Activated naive CD8-positive, alpha-beta T cell treated with anti-CD3 and anti-CD28 coated beads, Interleukin-2, amount 50 U/mL, for 24 hours (primary cell): Measurements from ENCODE around the gene ST6GALNAC6.
"Not testable (repeated sequence)": the region's sequence is repeated elsewhere in the genome, so short reads cannot be mapped to it uniquely, and the experiment has no call there.

ENCODE experiments used
- ATAC-seq: fragments of 150-1000 bp; cut with Tn5 transposase; one replicate; pipeline ENCODE4 v1.10.0; 2021
- DNase-seq: peaks from one replicate; pipeline ENCODE4 v3.0.0; 2021
- H3K27ac Mint-ChIP-seq: one replicate; pipeline ENCODE4 v1.8.0; 2021; ENCODE audit warnings: mild to moderate bottlenecking, mixed read lengths
- H3K27me3 Mint-ChIP-seq: one replicate; pipeline ENCODE4 v1.8.0; 2021; ENCODE audit warnings: mixed read lengths
- H3K36me3 Mint-ChIP-seq: one replicate; pipeline ENCODE4 v1.8.0; 2021; ENCODE audit warnings: low read depth, mixed read lengths
- H3K4me1 Mint-ChIP-seq: one replicate; pipeline ENCODE4 v1.8.0; 2021; ENCODE audit warnings: mixed read lengths
- H3K4me3 Mint-ChIP-seq: one replicate; pipeline ENCODE4 v1.8.0; 2021; ENCODE audit warnings: mild to moderate bottlenecking, moderate library complexity, mixed read lengths
- H3K9me3 Mint-ChIP-seq: one replicate; pipeline ENCODE4 v1.8.0; 2021; ENCODE audit warnings: mixed read lengths

Gene ST6GALNAC6

GRCh38 chr9:127844821-127845359 lies 54.5 kb downstream of the ST6GALNAC6 start:
- H3K4me3 Mint-ChIP-seq = no peak overlapping the region
- H3K4me1 Mint-ChIP-seq = no peaks in the 10 kb centered on the region
- peaks cover 23% of the 10 kb centered on the region for H3K36me3 Mint-ChIP-seq

GRCh38 chr9:127841087-127841835 lies 58.1 kb downstream of the ST6GALNAC6 start:
- H3K9me3 Mint-ChIP-seq = no peaks in the 10 kb centered on the region
- peaks cover 6% of the 10 kb centered on the region for H3K4me1 Mint-ChIP-seq
- no peaks in the 10 kb centered on the region for H3K27me3 Mint-ChIP-seq
- H3K4me3 Mint-ChIP-seq = no peak overlapping the region
- DNase-seq (no peak), ATAC-seq (no peak)
- H3K36me3 Mint-ChIP-seq = peaks cover 5% of the 10 kb centered on the region
- H3K27ac Mint-ChIP-seq = no peak overlapping the region

More at GRCh38 chr9:127844821-127845359, 54.5 kb downstream of the ST6GALNAC6 start:
- Mint-ChIP-seq H3K9me3 (peaks cover 9% of the 10 kb centered on the region), H3K27ac (no peak overlapping the region), H3K27me3 (no peaks in the 10 kb centered on the region)
- DNase-seq = no peak
- ATAC-seq = no peak

- Mint-ChIP-seq H3K9me3 (no peaks in the 10 kb centered on the region), H3K27ac (no peak overlapping the region), H3K4me1 (peaks cover 20% of the 10 kb centered on the region), H3K27me3 (no peaks in the 10 kb centered on the region), H3K36me3 (peaks cover 5% of the 10 kb centered on the region), H3K4me3 (no peak overlapping the region)
- DNase-seq (no peak), ATAC-seq (no peak)
Measured at GRCh38 chr9:127838375-127839078, 60.9 kb downstream of the ST6GALNAC6 start.

- no peak overlapping the region for H3K27ac Mint-ChIP-seq
- no peak for DNase-seq
Measured at GRCh38 chr9:127837346-127837745, 62.1 kb downstream of the ST6GALNAC6 start.

GRCh38 chr9:127836561-127836960 lies 62.8 kb downstream of the ST6GALNAC6 start:
- H3K36me3 Mint-ChIP-seq, H3K9me3 Mint-ChIP-seq, H3K4me3 Mint-ChIP-seq, ATAC-seq, H3K27me3 Mint-ChIP-seq, H3K27ac Mint-ChIP-seq, DNase-seq: not testable (repeated sequence)
- peaks cover 36% of the 10 kb centered on the region for H3K4me1 Mint-ChIP-seq

More at GRCh38 chr9:127837346-127837745, 62.1 kb downstream of the ST6GALNAC6 start:
- no peaks in the 10 kb centered on the region for H3K27me3 Mint-ChIP-seq
- peaks cover 30% of the 10 kb centered on the region for H3K4me1 Mint-ChIP-seq
- peaks cover 5% of the 10 kb centered on the region for H3K36me3 Mint-ChIP-seq
- no peak overlapping the region for H3K4me3 Mint-ChIP-seq
- H3K9me3 Mint-ChIP-seq = no peaks in the 10 kb centered on the region
- no peak for ATAC-seq

- Mint-ChIP-seq H3K9me3 (no peaks in the 10 kb centered on the region), H3K27ac (peak overlapping the region; percentile 67), H3K4me1 (peaks cover 36% of the 10 kb centered on the region), H3K27me3 (no peaks in the 10 kb centered on the region), H3K36me3 (peaks cover 2% of the 10 kb centered on the region), H3K4me3 (no peak overlapping the region)
- DNase-seq (peak; percentile 57), ATAC-seq (peak; percentile 77)
Measured at GRCh38 chr9:127835991-127836516, 63.3 kb downstream of the ST6GALNAC6 start.
